DMS53 (cell line): ENCODE measurements around the gene UBE3B.

Experiments
- DNase-seq: peaks from one replicate; lab custom pipeline; 2025; lab: John Stamatoyannopoulos, UW

UBE3B gene

GRCh38 chr12:109495012-109495411 is 17.6 kb downstream of the UBE3B start:
- no peak for DNase-seq

GRCh38 chr12:109496306-109496705 is 18.9 kb downstream of the UBE3B start:
- no peak for DNase-seq

DNA sequence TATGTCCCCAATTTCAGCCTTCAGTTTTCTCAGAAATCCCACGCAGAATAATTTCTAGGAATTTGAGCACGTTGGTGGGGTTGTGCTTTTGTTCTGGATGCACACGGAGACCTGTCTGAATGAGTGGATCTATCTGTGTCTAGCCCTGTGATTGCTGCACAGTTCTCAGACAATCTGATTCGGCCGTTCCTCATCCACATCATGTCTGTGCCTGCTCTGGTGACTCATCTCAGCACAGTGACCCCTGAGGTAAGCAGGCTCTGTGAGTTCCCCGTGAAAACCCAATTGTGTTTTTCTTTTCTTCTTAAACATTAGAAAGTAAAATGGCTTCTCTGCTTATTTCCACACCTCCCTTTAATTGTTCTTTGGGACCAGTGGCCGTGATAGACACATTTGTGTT is 20.2 kb downstream of the UBE3B start:
- no peak for DNase-seq

GRCh38 chr12:109500406-109501185 is 23.2 kb downstream of the UBE3B start:
- DNase-seq = no peak

DNA sequence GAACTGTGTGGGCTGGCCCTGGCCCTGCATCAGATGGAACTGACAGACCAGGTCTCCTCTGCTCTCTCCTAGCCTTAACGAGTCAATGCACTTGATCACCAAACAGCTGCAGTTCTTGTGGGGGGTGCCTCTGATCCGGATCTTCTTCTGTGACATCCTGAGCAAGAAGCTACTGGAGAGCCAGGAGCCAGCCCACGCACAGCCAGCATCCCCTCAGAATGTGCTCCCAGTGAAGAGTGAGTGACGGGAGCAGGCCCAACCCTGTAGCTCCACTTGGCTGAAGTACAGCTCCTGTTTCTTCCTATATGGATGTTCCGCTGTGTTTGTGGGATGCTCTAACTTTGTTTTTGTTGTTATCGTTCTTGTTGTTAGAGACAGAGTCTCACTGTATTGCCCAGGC is 23.9 kb downstream of the UBE3B start:
- no peak for DNase-seq

GRCh38 chr12:109502332-109502731 is 24.9 kb downstream of the UBE3B start:
- no peak for DNase-seq

DNA sequence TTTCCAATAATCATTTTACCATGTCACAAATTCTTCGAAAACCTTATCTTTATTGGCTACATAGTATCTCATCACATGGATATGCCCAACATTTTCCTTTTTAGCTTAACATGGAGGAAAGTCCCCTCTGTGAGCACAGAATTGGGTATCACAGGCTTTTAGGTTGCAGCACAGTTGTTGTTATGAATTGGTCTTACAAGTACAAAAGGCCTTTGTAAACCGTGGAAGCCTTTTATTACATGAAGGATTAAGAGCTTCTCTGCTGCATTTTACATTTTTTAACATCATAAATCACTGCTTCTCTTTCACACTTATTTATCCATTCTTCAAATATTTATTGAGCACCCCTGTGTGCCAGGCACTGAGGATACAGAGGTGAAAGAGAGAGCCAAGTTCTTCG is 26.2 kb downstream of the UBE3B start:
- no peak for DNase-seq

DNA sequence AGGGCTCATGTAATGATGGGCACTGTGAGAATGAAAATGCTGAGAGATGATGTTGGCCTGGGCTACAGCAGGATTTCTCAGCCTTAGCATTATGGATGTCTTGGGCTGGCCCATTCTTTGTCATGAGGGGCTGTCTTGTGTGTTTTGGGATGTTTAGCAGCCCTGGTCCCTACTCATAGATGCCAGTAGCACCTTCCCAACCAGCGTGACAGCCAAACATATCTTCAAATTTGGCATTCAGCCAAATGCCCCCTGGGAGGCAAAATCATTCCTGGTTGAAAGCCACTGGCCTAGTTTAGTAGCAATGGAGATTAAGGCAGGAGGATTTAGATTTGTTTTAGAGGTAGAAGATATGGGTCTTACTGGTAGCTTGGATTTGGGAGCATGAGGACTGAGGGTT is 26.6 kb downstream of the UBE3B start:
- DNase-seq = no peak

GRCh38 chr12:109510196-109510595 is 32.8 kb downstream of the UBE3B start:
- no peak for DNase-seq

DNA sequence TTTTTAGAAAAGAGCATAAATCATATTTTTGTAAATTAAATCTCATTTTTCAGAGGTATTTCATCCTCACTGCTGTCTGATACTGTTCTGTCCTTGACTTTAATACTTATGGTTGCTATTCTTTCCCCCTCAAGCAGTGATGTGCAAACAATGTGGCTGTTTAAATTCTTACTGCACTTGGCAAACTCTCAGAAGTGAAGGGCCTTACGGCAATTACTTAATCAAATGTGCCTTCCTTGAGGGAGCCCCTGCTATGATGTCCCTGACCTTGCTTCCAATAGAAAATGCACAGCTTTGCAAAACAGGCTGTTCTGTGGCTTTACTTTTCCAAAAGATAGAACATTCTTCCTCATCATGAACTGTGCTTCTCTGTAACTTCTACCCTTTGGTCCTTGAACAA is 35.2 kb downstream of the UBE3B start:
- no peak for DNase-seq

DNA sequence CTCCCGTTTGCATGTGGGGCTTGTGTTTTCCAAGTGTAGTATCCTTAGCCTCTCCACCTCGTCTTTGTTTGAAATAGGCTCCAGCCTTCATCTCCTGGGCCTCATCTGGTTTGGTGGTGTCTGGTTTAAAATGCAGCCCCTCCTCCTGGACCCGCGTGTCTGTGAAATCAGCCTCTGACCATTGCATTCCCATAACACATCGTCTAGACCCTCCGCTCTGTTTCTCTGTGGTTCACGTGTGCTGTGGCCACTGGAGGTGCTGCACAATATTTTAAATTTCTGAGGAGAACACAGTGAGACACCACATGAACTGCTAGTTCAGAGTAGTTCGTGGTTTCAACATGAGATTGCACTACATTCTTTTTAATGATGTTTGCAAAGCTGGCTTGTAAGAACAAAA is 35.6 kb downstream of the UBE3B start:
- DNase-seq = peak; percentile 26

GRCh38 chr12:109513977-109514376 is 36.5 kb downstream of the UBE3B start:
- DNase-seq = peak; percentile 97

GRCh38 chr12:109517619-109518018 is 40.2 kb downstream of the UBE3B start:
- peak; percentile 99 for DNase-seq

- DNase-seq = peak; percentile 91
These were observed 41.6 kb downstream of the UBE3B start for GRCh38 chr12:109518820-109519665.

- DNase-seq = no peak
These were observed 42.4 kb downstream of the UBE3B start for GRCh38 chr12:109519787-109520186.

DNA sequence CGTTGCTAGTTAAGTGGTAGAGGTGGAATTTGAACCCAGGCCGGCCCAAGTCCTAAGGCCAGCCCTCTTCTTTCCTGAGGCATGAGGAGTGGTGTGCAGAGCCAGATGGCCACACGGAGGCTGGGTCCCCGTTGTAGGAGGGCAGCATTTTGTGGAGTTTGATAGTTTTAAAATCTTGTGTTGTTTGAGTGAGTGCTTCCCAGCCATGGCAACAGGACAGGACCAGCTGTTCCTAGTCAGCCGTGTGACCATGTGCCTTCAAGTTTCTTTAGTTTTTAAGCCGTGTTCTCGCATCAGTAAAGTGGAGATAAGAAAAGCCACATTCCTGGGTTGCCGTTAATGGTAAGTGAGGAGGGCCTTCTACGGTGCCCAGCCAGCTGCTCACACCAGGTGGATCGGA is 44.4 kb downstream of the UBE3B start:
- no peak for DNase-seq

- DNase-seq = no peak
These were observed 45.6 kb downstream of the UBE3B start for GRCh38 chr12:109523071-109523470.

DNA sequence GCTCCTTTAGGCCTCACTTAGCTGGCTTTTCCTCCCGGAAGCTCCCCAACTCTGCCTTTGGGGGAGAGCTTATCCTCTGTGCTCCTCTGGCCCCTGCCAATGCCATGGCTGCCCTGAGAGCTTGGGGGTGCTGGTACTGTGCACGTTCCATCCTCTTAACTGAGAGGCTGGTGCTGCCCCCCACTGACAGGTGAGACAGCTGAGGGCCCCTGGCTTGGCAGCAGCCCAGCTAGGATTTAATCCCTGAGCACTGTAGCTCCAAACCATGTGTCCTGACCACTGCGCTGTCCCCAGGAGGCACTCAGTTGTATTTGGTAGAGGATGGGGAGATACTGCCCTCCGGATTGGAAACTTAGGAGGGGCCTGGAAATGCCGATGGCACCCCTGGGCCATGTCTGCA is 46.1 kb downstream of the UBE3B start:
- no peak for DNase-seq

- DNase-seq = no peak
These were observed 47.2 kb downstream of the UBE3B start for GRCh38 chr12:109524466-109525278.

- DNase-seq = no peak
These were observed 47.8 kb downstream of the UBE3B start for GRCh38 chr12:109525279-109525585.

GRCh38 chr12:109527489-109528123 is 50.2 kb downstream of the UBE3B start:
- no peak for DNase-seq
